Type B pancreatic cell (in vitro differentiated cells): ENCODE measurements around the gene TMEM9. TPM values are rescaled to one million over a fixed set of nuclear protein-coding genes. Genes with fewer than 3 reads are reported as not detected.

Experiments used
- DNase-seq: peaks from one replicate; pipeline ENCODE4 v3.0.0; 2021; ENCODE audit warnings: mixed read lengths; ENCODE audit not compliant: unreplicated experiment; ENCODE audit errors: extremely low spot score
- H3K27ac Mint-ChIP-seq: 2 replicates; pipeline ENCODE4 v1.8.0; 2021; ENCODE audit warnings: mild to moderate bottlenecking, mixed read lengths
- H3K27me3 Mint-ChIP-seq: 2 replicates; pipeline ENCODE4 v1.8.0; 2021; ENCODE audit warnings: mixed read lengths
- H3K36me3 Mint-ChIP-seq: 2 replicates; pipeline ENCODE4 v1.8.0; 2021; ENCODE audit warnings: mixed read lengths
- H3K4me1 Mint-ChIP-seq: one replicate; pipeline ENCODE4 v1.8.0; 2021; ENCODE audit warnings: mixed read lengths; ENCODE audit not compliant: unreplicated experiment
- H3K4me3 Mint-ChIP-seq: 2 replicates; pipeline ENCODE4 v1.8.0; 2021; ENCODE audit warnings: mild to moderate bottlenecking, mixed read lengths
- H3K9me3 Mint-ChIP-seq: 2 replicates; pipeline ENCODE4 v1.8.0; 2021; ENCODE audit warnings: mixed read lengths
- total RNA-seq: library from RNA; stranded (reverse); gene quantifications from 2 replicates; pipeline ENCODE4 v1.2.1, GENCODE V29; 2021; ENCODE audit warnings: low replicate concordance
- TF ChIP-seq, protein P1 (sequence below): fragments of 200-600 bp; sonication (generic); conservative IDR thresholded peaks from 2 replicates; pipeline ENCODE4 v1.5.0; 2021; ENCODE audit warnings: antibody characterized with exemption, mild to moderate bottlenecking

TMEM9 gene
- total RNA-seq, 1 donor from 2014 or later, result 117 TPM

DNA sequence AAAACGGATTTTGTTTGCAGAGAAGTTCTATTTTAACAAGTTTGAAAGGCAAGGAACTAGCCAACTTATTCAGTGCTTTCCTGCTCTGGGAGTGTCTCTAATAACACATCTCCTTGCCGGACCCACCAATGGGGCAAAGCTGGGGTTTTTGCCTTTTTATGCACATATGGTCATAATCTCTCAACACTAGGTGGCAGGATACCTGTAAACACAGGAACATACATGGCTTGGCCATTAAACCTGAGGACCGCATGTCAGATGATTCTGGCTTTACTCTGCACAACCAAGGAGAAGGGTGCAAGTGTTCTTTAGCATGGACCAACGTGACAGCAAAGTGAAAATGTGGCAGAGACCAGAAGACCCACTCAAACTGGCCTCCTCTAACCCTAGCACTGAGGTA, 4.9 kb downstream of the TMEM9 start:
- H3K4me1 Mint-ChIP-seq, result peaks cover 26% of the 10 kb centered on the region
- peaks cover under 1% of the 10 kb centered on the region for H3K27me3 Mint-ChIP-seq
- TF ChIP-seq, protein P1, sequence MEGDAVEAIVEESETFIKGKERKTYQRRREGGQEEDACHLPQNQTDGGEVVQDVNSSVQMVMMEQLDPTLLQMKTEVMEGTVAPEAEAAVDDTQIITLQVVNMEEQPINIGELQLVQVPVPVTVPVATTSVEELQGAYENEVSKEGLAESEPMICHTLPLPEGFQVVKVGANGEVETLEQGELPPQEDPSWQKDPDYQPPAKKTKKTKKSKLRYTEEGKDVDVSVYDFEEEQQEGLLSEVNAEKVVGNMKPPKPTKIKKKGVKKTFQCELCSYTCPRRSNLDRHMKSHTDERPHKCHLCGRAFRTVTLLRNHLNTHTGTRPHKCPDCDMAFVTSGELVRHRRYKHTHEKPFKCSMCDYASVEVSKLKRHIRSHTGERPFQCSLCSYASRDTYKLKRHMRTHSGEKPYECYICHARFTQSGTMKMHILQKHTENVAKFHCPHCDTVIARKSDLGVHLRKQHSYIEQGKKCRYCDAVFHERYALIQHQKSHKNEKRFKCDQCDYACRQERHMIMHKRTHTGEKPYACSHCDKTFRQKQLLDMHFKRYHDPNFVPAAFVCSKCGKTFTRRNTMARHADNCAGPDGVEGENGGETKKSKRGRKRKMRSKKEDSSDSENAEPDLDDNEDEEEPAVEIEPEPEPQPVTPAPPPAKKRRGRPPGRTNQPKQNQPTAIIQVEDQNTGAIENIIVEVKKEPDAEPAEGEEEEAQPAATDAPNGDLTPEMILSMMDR, result peak; percentile 65
- H3K36me3 Mint-ChIP-seq, result peaks cover 41% of the 10 kb centered on the region
- no peak overlapping the region for H3K27ac Mint-ChIP-seq
- H3K9me3 Mint-ChIP-seq, result no peaks in the 10 kb centered on the region
- no peak for DNase-seq
- H3K4me3 Mint-ChIP-seq, result no peak overlapping the region

DNA sequence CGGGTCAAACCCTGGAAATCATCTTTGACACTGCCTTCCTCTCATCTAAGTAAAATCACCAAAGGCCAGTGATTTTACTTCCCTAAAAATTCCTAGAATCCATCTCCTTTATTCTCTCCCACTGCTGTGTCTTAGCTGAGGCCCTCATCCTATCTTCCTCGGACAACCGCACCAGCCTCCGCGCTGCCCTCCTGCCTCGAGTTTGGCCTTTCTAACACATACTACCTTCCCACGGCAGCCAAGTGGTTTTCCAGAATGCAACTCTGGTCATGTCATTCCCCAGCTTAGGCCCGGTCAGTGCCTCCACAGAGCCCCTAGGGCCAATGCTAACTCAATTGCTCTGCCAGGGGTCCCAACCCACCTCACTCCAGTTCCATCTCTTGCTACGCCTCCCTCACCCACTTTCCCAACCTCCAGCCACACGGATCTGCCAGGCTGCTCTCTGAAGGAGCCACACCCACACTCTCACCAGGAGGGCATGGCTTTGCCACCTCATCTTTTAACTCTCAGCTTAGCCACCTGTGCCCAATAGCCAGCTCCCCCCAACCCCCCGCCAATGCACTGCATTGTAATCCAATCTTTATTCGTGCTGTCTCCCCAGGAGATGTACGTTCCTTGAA, 6.8 kb downstream of the TMEM9 start:
- Mint-ChIP-seq H3K36me3 (peaks cover 49% of the 10 kb centered on the region), H3K27ac (no peak overlapping the region), H3K4me3 (no peak overlapping the region), H3K9me3 (no peaks in the 10 kb centered on the region), H3K27me3 (no peaks in the 10 kb centered on the region), H3K4me1 (peaks cover 14% of the 10 kb centered on the region)
- TF ChIP-seq, protein P1, result no peak
- no peak for DNase-seq

DNA sequence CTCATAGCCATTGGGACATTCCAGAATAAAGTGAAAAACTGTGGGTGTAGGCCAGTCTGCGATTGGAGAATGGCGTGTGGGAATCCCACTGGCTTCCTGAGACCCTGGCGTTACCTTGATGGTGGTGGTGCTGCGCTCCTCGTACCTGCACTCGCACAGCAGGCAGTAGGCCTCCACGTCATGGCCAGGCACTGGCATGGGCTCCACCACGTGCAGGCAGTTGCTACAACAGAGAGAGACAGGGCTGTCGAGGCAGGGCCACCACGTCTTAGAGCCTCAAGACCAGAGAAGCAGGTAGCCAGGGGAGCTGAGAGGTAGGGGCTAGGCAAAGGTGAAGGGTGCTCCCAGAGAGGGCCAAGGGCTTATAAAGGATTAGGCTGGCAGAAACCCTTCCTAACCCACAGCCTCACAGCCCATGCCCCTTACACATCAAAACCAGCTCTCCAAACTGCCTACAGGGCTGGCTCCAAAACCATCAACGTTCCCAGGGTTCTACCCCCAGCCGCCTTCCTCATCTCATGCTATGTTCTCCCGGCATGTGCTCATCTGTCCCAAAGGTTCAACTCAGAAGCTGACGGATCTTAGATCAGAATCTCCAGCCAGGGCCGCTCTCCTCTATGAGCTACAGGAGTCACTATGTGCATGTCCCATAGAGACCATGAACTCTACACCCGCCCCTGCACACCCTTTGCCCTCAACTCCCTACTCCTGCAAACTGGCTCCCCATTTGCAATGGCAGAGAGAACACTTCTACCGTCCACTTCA, 7.5 kb downstream of the TMEM9 start:
- H3K27ac Mint-ChIP-seq, result no peak overlapping the region
- H3K9me3 Mint-ChIP-seq, result no peaks in the 10 kb centered on the region
- peaks cover 51% of the 10 kb centered on the region for H3K36me3 Mint-ChIP-seq
- H3K4me3 Mint-ChIP-seq, result no peak overlapping the region
- DNase-seq, result no peak
- peaks cover 12% of the 10 kb centered on the region for H3K4me1 Mint-ChIP-seq
- TF ChIP-seq, protein P1, result no peak
- H3K27me3 Mint-ChIP-seq, result no peaks in the 10 kb centered on the region

DNA sequence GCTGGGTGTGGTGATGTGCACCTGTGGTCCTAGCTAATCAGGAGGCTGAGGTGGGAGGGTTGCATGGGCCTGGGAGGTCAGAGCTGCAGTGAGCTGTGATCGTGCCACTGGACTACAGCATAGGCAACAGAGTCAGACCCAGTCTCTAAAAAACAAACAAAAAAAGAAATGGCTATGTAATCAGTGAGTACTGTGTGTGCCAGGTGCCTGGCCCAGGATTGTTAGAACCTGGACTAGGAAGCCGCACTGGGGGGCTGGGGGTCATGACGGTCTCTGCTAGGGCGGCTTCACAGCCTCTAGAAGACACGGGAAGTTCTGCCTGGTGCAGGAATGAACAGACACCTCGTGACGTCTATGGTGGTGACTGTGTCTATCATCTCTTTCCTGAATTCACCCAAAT, 8.5 kb downstream of the TMEM9 start:
- Mint-ChIP-seq H3K36me3 (peaks cover 43% of the 10 kb centered on the region), H3K27me3 (no peaks in the 10 kb centered on the region)
- TF ChIP-seq, protein P1, result no peak

DNA sequence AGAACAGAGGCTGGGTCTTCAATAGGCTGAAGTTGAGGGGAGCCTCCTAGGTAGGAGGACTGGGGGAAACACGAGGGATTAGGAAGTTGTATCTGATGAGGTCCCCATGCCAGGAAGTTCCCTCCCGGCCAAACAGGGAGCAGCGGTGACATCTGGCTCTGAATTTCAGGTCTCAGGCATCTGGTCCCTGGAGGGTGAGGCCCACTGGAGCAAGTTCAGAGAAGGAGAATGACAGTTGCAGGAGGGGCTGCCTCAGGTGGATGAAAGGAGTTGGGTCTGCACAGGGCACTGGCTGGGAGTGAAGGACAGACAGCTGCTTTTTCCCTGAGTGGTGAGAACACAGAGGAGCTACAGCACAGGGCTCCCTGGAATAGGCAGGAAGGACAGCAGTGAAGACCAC, 9.1 kb downstream of the TMEM9 start:
- Mint-ChIP-seq H3K9me3 (no peaks in the 10 kb centered on the region), H3K4me1 (peaks cover 3% of the 10 kb centered on the region), H3K27ac (no peak overlapping the region), H3K36me3 (peaks cover 42% of the 10 kb centered on the region), H3K27me3 (no peaks in the 10 kb centered on the region), H3K4me3 (no peak overlapping the region)
- TF ChIP-seq, protein P1, result no peak
- no peak for DNase-seq

More for the DNA sequence above, 8.5 kb downstream of the TMEM9 start:
- DNase-seq, result no peak
- H3K4me3 Mint-ChIP-seq, result no peak overlapping the region
- H3K27ac Mint-ChIP-seq, result no peak overlapping the region
- H3K4me1 Mint-ChIP-seq, result peaks cover 5% of the 10 kb centered on the region
- H3K9me3 Mint-ChIP-seq, result no peaks in the 10 kb centered on the region
